HG03060 (cell line): ENCODE data around the gene MAPT.

Source experiments
- ATAC-seq: cut with Tn5 transposase; IDR thresholded peaks from one replicate; pipeline ENCODE4 v1.9.1; 2021; ENCODE audit warnings: low read depth, moderate number of reproducible peaks; ENCODE audit not compliant: unreplicated experiment

MAPT gene

GRCh38 chr17:46023783-46024388, 129.5 kb downstream of the MAPT start:
- no peak for ATAC-seq

- no peak for ATAC-seq
These were observed 130.2 kb downstream of the MAPT start for GRCh38 chr17:46024590-46024989.

- ATAC-seq: no peak
These were observed 130.7 kb downstream of the MAPT start for GRCh38 chr17:46025060-46025459.

DNA sequence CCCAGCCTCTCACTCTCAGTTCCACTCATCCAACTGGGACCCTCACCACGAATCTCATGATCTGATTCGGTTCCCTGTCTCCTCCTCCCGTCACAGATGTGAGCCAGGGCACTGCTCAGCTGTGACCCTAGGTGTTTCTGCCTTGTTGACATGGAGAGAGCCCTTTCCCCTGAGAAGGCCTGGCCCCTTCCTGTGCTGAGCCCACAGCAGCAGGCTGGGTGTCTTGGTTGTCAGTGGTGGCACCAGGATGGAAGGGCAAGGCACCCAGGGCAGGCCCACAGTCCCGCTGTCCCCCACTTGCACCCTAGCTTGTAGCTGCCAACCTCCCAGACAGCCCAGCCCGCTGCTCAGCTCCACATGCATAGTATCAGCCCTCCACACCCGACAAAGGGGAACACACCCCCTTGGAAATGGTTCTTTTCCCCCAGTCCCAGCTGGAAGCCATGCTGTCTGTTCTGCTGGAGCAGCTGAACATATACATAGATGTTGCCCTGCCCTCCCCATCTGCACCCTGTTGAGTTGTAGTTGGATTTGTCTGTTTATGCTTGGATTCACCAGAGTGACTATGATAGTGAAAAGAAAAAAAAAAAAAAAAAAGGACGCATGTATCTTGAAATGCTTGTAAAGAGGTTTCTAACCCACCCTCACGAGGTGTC, 131.3 kb downstream of the MAPT start:
- ATAC-seq: no peak

GRCh38 chr17:46026166-46027047, 132.1 kb downstream of the MAPT start:
- no peak for ATAC-seq

- ATAC-seq: no peak
These were observed 133.0 kb downstream of the MAPT start for GRCh38 chr17:46027048-46027975.

DNA sequence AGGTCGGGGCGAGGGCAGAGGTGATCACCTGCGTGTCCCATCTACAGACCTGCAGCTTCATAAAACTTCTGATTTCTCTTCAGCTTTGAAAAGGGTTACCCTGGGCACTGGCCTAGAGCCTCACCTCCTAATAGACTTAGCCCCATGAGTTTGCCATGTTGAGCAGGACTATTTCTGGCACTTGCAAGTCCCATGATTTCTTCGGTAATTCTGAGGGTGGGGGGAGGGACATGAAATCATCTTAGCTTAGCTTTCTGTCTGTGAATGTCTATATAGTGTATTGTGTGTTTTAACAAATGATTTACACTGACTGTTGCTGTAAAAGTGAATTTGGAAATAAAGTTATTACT, 133.6 kb downstream of the MAPT start:
- ATAC-seq: no peak

GRCh38 chr17:46028374-46028773, 134.0 kb downstream of the MAPT start:
- no peak for ATAC-seq

- no peak for ATAC-seq
These were observed 134.7 kb downstream of the MAPT start for GRCh38 chr17:46028981-46029565.

DNA sequence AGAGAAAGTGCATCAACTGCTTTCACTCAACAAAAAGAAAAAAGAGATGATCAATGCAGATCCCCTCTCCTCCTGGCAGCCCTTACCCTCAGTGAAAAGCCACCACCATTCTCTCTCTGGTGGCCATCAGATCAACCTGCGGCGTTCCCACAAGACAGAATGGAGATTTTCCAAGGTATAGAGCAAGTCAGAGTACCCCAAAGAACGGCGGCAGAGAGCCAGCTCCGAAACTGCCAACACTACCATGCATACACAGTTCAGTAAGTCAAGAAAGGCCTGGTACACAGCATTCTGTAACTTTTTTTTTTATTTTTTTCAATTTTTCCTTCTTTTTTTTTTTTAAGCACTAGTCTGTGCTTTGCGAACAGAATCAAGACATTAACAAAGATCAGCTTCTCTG, 135.3 kb downstream of the MAPT start:
- no peak for ATAC-seq

DNA sequence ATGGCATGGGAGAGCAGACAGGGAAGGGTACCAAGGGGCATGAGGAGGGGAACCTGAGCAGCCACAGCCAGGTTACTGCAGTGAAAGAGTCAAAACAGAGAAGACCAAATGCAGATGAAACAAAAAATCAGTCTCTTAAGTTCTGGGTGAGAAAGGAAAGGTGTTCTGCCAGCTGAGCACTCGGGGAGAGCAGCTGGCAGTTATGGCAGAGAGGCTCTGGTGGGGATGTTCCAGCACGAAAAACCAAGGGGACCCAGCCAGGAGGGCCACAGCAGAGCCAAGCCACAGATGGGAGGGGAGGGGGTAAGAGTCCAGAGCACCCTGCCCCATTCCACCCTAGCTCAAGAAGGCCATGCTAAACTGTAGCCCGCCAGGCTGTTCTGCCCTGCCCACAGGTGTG, 136.4 kb downstream of the MAPT start:
- ATAC-seq: no peak

DNA sequence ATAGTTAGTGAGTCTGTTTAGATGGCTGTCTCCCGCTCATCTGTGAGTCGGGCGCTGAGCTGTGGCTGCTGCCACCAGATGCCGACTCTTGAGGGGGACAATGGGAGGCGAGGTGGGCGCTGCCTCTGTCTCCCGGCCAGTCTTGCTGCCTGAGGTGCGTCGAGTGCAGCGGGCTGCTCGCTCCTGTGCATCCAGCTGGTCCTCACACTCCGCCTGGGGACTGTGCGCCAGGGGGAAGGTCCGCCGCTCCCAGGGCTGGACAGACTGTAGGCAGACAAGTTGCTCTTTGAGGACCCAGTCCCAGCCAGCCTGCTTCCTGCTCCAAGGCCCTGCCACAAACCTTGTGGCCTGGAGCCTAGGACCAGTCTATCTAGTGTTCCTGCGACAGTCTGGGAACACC, 137.1 kb downstream of the MAPT start:
- no peak for ATAC-seq

DNA sequence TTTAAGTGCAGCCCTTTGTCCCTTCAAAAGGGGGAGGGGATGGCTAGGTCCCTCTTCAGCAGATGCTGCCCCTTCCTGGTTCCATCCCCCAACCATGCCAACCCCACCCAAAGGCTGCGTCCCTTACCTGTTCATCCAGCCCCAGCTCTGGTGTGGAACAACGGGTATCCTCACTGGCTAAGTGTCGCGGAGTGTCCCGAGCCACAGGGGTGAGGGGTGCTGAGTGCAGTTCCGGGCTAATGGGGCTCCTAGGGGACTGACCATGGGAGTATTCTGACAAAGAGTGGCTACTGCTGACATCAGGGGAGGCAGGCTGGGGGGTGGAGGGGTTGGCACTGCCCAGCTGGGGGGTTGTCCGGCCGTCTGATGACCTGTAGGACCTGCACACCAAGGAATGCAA, 137.6 kb downstream of the MAPT start:
- ATAC-seq: no peak

GRCh38 chr17:46032909-46033308, 138.6 kb downstream of the MAPT start:
- no peak for ATAC-seq

DNA sequence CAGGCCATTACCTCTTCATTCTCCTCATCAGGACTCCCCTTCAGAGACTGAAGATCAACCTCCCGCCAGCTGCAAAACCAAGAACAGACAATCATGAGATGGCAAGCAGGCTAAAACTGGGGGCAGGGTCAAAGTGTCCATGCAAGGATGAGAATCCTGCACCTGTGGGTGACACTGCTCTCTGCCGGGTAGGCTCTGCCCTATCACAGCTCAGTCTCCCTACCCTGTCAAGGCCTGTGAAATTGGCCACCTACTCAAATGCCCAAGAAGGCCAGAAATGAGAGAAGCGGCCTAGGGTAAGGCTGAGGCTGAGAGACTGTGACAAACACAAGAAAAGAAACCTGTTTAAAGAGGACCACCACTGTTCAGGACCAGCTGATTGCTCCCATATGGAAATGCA, 139.0 kb downstream of the MAPT start:
- no peak for ATAC-seq

GRCh38 chr17:46035112-46035818, 140.9 kb downstream of the MAPT start:
- ATAC-seq: no peak

DNA sequence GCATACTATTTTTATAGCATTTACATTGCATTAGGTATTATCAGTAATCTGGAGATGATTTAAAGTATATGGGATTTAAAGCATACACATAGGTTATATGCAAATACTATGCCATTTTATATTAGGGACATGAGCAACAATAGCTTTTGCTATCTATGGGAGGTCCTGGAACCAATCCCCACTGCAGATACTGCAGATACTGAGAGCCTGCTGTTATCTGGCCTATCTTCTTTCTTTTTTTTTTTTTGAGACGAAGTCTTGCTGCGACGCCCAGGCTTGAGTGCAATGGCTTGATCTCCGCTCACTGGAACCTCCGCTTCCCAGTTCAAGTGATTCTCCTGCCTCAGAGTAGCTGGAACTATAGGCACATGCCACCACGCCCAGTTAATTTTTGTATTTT, 142.1 kb downstream of the MAPT start:
- no peak for ATAC-seq

DNA sequence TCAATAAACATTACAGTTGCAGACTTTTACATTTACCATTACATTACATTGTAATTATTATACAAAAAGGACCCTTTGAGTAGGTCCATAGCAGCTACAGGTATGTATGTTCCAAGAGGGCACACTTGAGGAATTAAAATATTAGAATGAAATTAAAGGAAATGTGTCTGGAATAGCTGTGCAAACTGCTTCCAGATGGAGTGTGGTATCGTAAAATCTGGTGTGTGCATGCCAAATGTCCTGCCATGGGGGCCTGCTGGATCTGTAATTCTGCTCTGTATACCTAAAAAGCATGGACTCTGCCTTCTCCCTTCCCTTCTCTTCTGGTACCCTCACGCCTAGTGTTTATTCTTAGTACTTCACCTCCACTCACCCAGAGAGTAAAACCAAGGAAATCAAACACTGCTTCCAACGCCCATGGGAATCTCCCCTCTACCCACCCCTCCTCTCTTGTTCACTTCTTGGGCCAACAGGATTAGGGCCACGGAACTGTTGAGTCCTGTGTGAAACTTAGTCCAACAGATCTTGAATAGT, 143.4 kb downstream of the MAPT start:
- ATAC-seq: no peak

- ATAC-seq: no peak
These were observed 144.1 kb downstream of the MAPT start for GRCh38 chr17:46038414-46038813.
